ENCODE results near the gene IRF2BP1.

Gene IRF2BP1

DNA sequence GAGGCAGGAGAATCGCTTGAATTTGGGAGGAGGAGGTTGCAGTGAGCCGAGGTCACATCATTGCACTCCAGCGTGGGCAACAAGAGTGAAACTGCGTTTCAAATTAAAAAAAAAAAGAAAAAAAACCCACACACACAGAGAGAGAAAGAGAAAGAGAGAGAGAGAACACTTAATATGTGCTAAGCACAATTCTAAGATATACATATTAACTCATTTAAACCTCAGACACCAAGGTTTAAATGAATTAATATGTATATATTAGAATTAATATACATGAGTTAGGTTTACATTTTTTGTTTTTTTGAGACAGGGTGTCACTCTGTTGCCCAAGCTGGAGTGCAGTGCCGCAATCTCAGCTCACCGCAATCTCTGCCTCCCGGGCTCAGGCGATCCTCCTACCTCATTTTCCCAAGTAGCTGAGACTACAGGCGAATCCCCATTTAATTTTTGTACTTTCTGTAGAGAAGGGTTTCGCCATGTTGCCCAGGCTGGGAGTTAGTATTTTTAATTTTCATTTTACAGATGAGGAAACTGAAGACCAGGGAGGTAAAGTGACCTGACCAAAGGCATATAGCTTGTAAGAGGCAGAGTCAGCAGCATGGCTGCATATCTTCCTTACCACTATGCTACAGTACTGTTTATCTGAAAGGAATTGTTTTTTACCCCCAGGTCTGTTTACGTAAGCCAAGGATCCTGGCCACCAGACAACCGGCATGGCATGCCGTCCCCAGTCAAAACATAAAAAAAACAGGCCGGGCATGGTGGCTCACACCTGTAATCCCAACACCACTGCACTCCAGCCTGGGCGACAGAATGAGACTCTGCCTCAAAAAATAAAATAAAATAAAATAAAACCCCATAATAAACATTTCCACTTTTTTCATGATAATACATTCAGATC lies 25.3 kb downstream of the IRF2BP1 start:
- no peak for DNase-seq

- DNase-seq: no peak
These were observed 31.7 kb downstream of the IRF2BP1 start for GRCh38 chr19:45854167-45854778.

DNA sequence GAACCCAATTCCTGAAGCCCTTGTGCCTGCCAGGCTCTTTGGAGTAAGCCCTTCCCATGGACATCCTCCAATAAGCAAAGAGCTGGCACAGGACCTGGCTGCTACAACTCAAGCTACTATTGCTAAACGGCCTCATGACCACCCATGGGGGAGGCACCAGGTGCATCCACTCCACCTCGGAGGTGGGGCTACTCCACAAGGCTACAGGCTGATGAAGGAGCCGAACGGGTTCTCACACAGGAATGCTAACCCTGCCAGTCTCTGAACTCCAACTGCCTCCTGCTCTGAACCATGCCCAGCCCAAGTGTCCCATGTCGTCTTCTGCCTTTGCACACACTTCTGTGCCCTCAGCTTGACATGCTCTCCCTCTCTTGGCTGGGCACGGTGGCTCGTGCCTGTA lies 33.0 kb downstream of the IRF2BP1 start:
- DNase-seq: peak; percentile 94

GRCh38 chr19:45852145-45852750 lies 33.7 kb downstream of the IRF2BP1 start:
- no peak for DNase-seq

GRCh38 chr19:45848922-45849321 lies 37.0 kb downstream of the IRF2BP1 start:
- no peak for DNase-seq

DNA sequence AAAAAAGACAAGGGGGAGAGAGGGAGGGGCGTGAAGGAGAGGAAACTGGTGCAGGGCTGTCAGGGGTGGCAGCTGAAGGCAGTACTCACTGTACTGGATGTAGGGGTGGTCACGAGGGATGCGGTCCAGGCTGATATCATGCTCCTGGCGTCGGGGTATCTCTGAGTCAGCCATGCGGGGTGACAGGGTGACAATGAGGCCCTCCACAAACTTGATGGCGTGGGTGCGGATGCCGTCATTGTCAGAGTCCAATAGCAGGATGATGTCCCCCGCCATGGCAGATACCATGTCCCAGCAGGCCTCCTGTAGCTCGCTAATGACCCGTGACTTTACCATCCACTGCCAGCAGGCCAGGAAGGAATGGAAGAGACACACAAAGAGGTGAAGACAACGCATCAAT lies 38.3 kb downstream of the IRF2BP1 start:
- no peak for DNase-seq

DNA sequence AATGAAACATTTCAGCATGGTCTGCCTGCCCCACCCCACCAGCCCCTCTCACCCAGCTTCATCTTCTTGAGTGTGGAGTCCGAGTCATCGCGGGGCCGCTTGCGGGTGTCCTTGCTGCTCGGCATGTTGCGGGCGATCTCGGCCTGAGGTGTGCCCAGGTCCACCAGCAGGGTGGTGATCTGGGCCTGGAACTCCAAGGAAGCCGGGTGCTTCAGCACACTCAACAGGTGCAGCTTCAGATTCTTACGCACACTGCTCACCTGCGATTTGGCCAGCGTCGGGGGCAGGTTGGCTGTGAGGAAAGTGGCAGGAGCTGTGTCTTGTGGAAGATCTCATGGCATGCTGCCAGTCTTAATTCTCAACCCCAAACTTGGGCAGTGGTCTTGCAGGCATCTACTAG lies 43.7 kb downstream of the IRF2BP1 start:
- DNase-seq: no peak

DNA sequence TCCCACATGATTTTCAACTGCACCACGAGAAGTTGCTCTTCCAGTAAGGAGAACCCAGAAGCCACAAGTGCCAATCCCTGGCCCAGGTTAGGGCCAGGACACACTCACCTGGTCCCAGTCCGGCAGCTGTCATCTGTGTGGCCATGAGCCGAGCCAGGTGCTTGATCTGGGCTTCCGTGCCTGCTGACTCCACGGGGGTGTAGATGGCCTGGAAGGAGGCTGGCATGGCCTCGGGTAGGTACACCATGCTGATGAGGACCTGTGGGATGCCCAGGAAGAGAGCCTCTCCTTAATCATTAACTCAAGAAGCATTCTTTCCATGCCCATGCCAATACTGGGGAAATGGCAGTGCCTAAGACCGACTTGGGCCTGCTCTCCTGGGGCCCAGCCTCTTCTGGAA lies 51.0 kb downstream of the IRF2BP1 start:
- DNase-seq: no peak
